H1 (cell line): Measurements from ENCODE around the gene CFAP53. TPM values are rescaled to one million over a fixed set of nuclear protein-coding genes. Genes with fewer than 3 reads are reported as not detected.

Experiments used
- CTCF ChIA-PET: fragments of 300-600 bp; sonication (Branson Sonifier 250); formaldehyde crosslinking; loops from one replicate; lab custom pipeline; 2021; ENCODE audit not compliant: partially characterized antibody; lab: Charles Lee
- POLR2A ChIA-PET: fragments of 300-600 bp; sonication (Branson Sonifier 250); formaldehyde crosslinking; loops from one replicate; lab custom pipeline; 2021; ENCODE audit warnings: inconsistent platforms; ENCODE audit not compliant: partially characterized antibody; lab: Charles Lee
- DNase-seq, 2 experiments: peaks; one replicate each; pipeline versions ENCODE4 v3.0.0 to v3.0.0-alpha.2; 2010 to 2022; ENCODE audit warnings: low spot score in 2 of 2, low read depth in 1 of 2, mixed read lengths in 1 of 2
- FAIRE-seq: peaks from 2 replicates; lab custom pipeline; 2011; peaks lifted over from hg19 to GRCh38; lab: Jason Lieb, UNC
- H2AFZ ChIP-seq: 2 replicates; pipeline ENCODE4 v1.8.1; 2012; ENCODE audit warnings: low read length, inconsistent platforms
- H2AK5ac ChIP-seq: 2 replicates; pipeline ENCODE4 v1.6.1; 2013; ENCODE audit warnings: low read depth, low read length
- H2BK120ac ChIP-seq: replicated peaks from 2 replicates; pipeline ENCODE3; 2013; ENCODE audit warnings: low read depth, low read length, inconsistent platforms
- H2BK12ac ChIP-seq: 2 replicates; pipeline ENCODE4 v1.6.1; 2013; ENCODE audit warnings: low read depth, low read length
- H2BK15ac ChIP-seq: 2 replicates; pipeline ENCODE4 v1.6.1; 2013; ENCODE audit warnings: low read length
- H2BK20ac ChIP-seq: 2 replicates; pipeline ENCODE4 v1.6.1; 2013; ENCODE audit warnings: low read length
- H2BK5ac ChIP-seq: 2 replicates; pipeline ENCODE4 v1.6.1; 2013; ENCODE audit warnings: low read depth, low read length
- H3K14ac ChIP-seq: 2 replicates; pipeline ENCODE4 v1.6.1; 2013; ENCODE audit warnings: inconsistent platforms; ENCODE audit not compliant: insufficient read length
- H3K18ac ChIP-seq: 2 replicates; pipeline ENCODE4 v1.6.1; 2013; ENCODE audit warnings: low read length; ENCODE audit errors: extremely low read depth
- H3K23ac ChIP-seq: 2 replicates; pipeline ENCODE4 v1.6.1; 2013; ENCODE audit warnings: inconsistent platforms; ENCODE audit not compliant: insufficient read length
- H3K23me2 ChIP-seq: 2 replicates; pipeline ENCODE4 v1.6.1; 2013; ENCODE audit warnings: low read depth, low read length
- H3K27ac ChIP-seq: 2 replicates; pipeline ENCODE4 v1.6.1; 2011; ENCODE audit warnings: low read depth, low read length, inconsistent platforms
- H3K27me3 ChIP-seq, 4 experiments: replicated peaks in 1 of 4; 1 replicate in 1 of 4; 2 replicates in 3 of 4; pipeline versions ENCODE4 v1.6.1 to v1.8.1; 2011 to 2013; ENCODE audit warnings: low read length in 3 of 4, mild to moderate bottlenecking in 3 of 4, inconsistent platforms in 2 of 4, mixed read lengths in 2 of 4, moderate library complexity in 1 of 4; ENCODE audit not compliant: control insufficient read depth in 3 of 4, insufficient read depth in 3 of 4; ENCODE audit errors: extremely low read depth in 1 of 4
- H3K36me3 ChIP-seq, 4 experiments: 2 replicates each; pipeline versions ENCODE4 v1.6.1 to v1.8.1; 2011 to 2013; ENCODE audit warnings: mild to moderate bottlenecking in 4 of 4, low read length in 3 of 4, moderate library complexity in 2 of 4, control low read depth in 1 of 4, inconsistent platforms in 1 of 4; ENCODE audit not compliant: insufficient read depth in 4 of 4, control insufficient read depth in 2 of 4
- H3K4ac ChIP-seq: replicated peaks from 2 replicates; pipeline ENCODE3; 2013; ENCODE audit warnings: low read length, low read depth, mixed read lengths, inconsistent platforms; ENCODE audit not compliant: insufficient read length
- H3K4me1 ChIP-seq, 4 experiments: replicated peaks in 1 of 4; 1 replicate in 1 of 4; 2 replicates in 3 of 4; pipeline versions ENCODE4 v1.6.1 to v1.8.1; 2011 to 2013; ENCODE audit warnings: low read length in 3 of 4, inconsistent platforms in 2 of 4, mixed read lengths in 1 of 4; ENCODE audit not compliant: insufficient read depth in 4 of 4, control insufficient read depth in 3 of 4
- H3K4me2 ChIP-seq, 2 experiments: 2 replicates each; pipeline versions ENCODE4 v1.6.1 to v1.8.1; 2011 to 2013; ENCODE audit warnings: low read depth in 2 of 2, low read length in 2 of 2, control low read depth in 1 of 2, inconsistent platforms in 1 of 2, mild to moderate bottlenecking in 1 of 2; ENCODE audit not compliant: insufficient read depth in 1 of 2
- H3K4me3 ChIP-seq, 4 experiments: fragments of 200-600, 300-600 bp in 1 of 4; sonication (generic), shearing (Covaris generic), sonication (Bioruptor Twin) in 1 of 4; 2 replicates each; pipeline versions ENCODE4 v1.5.1 to v1.8.1; 2011 to 2016; ENCODE audit warnings: low read length in 4 of 4, low read depth in 3 of 4, control low read depth in 2 of 4, inconsistent platforms in 2 of 4, mild to moderate bottlenecking in 2 of 4, mixed read lengths in 1 of 4, moderate library complexity in 1 of 4; ENCODE audit not compliant: insufficient read depth in 2 of 4; ENCODE audit errors: extremely low read depth in 1 of 4
- H3K56ac ChIP-seq: replicated peaks from 2 replicates; pipeline ENCODE3; 2013; ENCODE audit warnings: low read depth, mild to moderate bottlenecking, mixed read lengths, low read length, inconsistent platforms; ENCODE audit not compliant: insufficient read length
- H3K79me1 ChIP-seq: 2 replicates; pipeline ENCODE4 v1.6.1; 2013; ENCODE audit warnings: low read depth, low read length, control low read depth
- H3K79me2 ChIP-seq, 2 experiments: 2 replicates each; pipeline versions ENCODE4 v1.6.1 to v1.8.1; 2012 to 2013; ENCODE audit warnings: low read length in 2 of 2, mild to moderate bottlenecking in 2 of 2, inconsistent platforms in 1 of 2; ENCODE audit not compliant: insufficient read depth in 2 of 2, control insufficient read depth in 1 of 2
- H3K9ac ChIP-seq, 4 experiments: replicated peaks in 1 of 4; 1 replicate in 1 of 4; 2 replicates in 3 of 4; pipeline versions ENCODE4 v1.6.1 to v1.8.1; 2011 to 2013; ENCODE audit warnings: low read depth in 3 of 4, low read length in 3 of 4, control low read depth in 2 of 4, mild to moderate bottlenecking in 2 of 4, moderate library complexity in 2 of 4, inconsistent platforms in 1 of 4; ENCODE audit errors: extremely low read depth in 1 of 4
- H3K9me3 ChIP-seq, 2 experiments: 2 replicates each; pipeline versions ENCODE4 v1.6.1 to v1.8.1; 2012 to 2013; ENCODE audit warnings: mild to moderate bottlenecking in 2 of 2, moderate library complexity in 2 of 2, control low read depth in 1 of 2, inconsistent platforms in 1 of 2, low read depth in 1 of 2, low read length in 1 of 2, mixed read lengths in 1 of 2; ENCODE audit not compliant: insufficient read depth in 2 of 2
- H4K20me1 ChIP-seq, 2 experiments: replicated peaks in 1 of 2; 2 replicates each; pipeline versions ENCODE3 to v1.8.1; 2011 to 2013; ENCODE audit warnings: inconsistent platforms in 2 of 2, low read length in 2 of 2, mild to moderate bottlenecking in 1 of 2; ENCODE audit not compliant: insufficient read depth in 2 of 2, control insufficient read depth in 1 of 2
- H4K5ac ChIP-seq: 2 replicates; pipeline ENCODE4 v1.6.1; 2013; ENCODE audit warnings: low read length, low read depth, mixed read lengths, inconsistent platforms; ENCODE audit not compliant: insufficient read length
- H4K8ac ChIP-seq: 2 replicates; pipeline ENCODE4 v1.8.0; 2013; ENCODE audit warnings: mild to moderate bottlenecking, moderate library complexity, low read length, inconsistent platforms; ENCODE audit not compliant: insufficient read depth; ENCODE audit errors: extremely low read depth
- H4K91ac ChIP-seq: replicated peaks from 2 replicates; pipeline ENCODE3; 2013; ENCODE audit warnings: low read length, mixed read lengths, inconsistent platforms; ENCODE audit not compliant: insufficient read length
- CBX5 ChIP-seq: fragments of 300-800, 300-1000 bp; sonication (generic); IDR thresholded peaks from 2 replicates; pipeline ENCODE4 v1.7.1; 2016; ENCODE audit warnings: antibody characterized with exemption, low read length, low read depth
- GTF2F1 ChIP-seq: IDR thresholded peaks from 2 replicates; pipeline ENCODE4 v1.6.1; 2012; ENCODE audit warnings: low read depth, low read length, improper control_type of control experiment, borderline replicate concordance
- HDAC6 ChIP-seq: IDR thresholded peaks from one replicate; pipeline ENCODE4 v1.7.1; 2012; ENCODE audit warnings: low read depth, mild to moderate bottlenecking, inconsistent platforms, low read length, moderate library complexity
- KDM4A ChIP-seq: IDR thresholded peaks from one replicate; pipeline ENCODE4 v1.7.1; 2012; ENCODE audit warnings: low read depth, mild to moderate bottlenecking, moderate library complexity, low read length, inconsistent platforms; ENCODE audit not compliant: severe bottlenecking
- SAP30 ChIP-seq: fragments of 300-600 bp; sonication (generic); IDR thresholded peaks from 2 replicates; pipeline ENCODE4 v1.7.1; 2012; ENCODE audit warnings: low read length, moderate library complexity, mild to moderate bottlenecking, inconsistent platforms; ENCODE audit not compliant: insufficient read depth, insufficient replicate concordance
- SUZ12 ChIP-seq: fragments of 200-600 bp; sonication (generic); IDR thresholded peaks from 2 replicates; pipeline ENCODE4 v1.6.1; 2012; ENCODE audit warnings: mild to moderate bottlenecking, inconsistent platforms, low read length, moderate library complexity, mixed read lengths
- TBP ChIP-seq: IDR thresholded peaks from 2 replicates; pipeline ENCODE4 v1.6.1; 2011; ENCODE audit warnings: low read depth, low read length, improper control_type of control experiment
- WGBS, 2 experiments: shearing (Covaris generic) in 1 of 2; methylation state at CpG; one replicate each; pipeline versions ENCODE4 v1.1.6 to v1.1.7; 2013 to 2015; ENCODE audit warnings: low lambda C conversion rate in 2 of 2, mixed read lengths in 2 of 2, inconsistent platforms in 1 of 2, low coverage in 1 of 2, missing lambda C conversion rate in 1 of 2; ENCODE audit not compliant: insufficient replicate concordance in 2 of 2, insufficient coverage in 1 of 2, insufficient read length in 1 of 2; ENCODE audit errors: extremely low coverage in 1 of 2, missing lambda C conversion rate in 1 of 2; 5-methylcytosine and 5-hydroxymethylcytosine counted together
- polyA plus RNA-seq, 7 experiments: library from polyadenylated mRNA; depleted of rRNA in 3 of 7; stranded (reverse) in 5 of 7; unstranded in 2 of 7; fragments of >200 nt in 5 of 7; fragments of 200-250 nt in 2 of 7; gene quantifications; 1 replicate in 5 of 7; 2 replicates in 1 of 7; 4 replicates in 1 of 7; pipeline versions ENCODE4 v1.2.1 to v1.2.3, GENCODE V29; 2011 to 2013; ENCODE audit warnings: missing spikeins in 2 of 7, mixed read lengths in 2 of 7
- total RNA-seq: library from RNA; stranded (reverse); fragmentation: NEBNext Ultra II Directional; extraction: Animal tissue kit (Norgen Biotek cat#: 25700); gene quantifications from 2 replicates; pipeline ENCODE4 v1.2.1, GENCODE V29; 2021

The CFAP53 gene
- total and polyA plus RNA-seq, 2 of the 8 experiments (the other 6 are each of a cell fraction or from before 2014, with no cell fraction given): 0.08 to 0.30 TPM

- Histone ChIP-seq H3K27me3 (peaks cover 0 to 3% (median under 1%) of the 10 kb centered on the region in 4 experiments; a peak in 1 of 7 replicates), H3K56ac (no peak overlapping the region), H3K36me3 (no peaks in the 10 kb centered on the region), H3K4me2 (no peak overlapping the region), H2BK20ac (no peak overlapping the region), H3K9me3 (no peaks in the 10 kb centered on the region), H3K4ac (no peak overlapping the region), H2BK5ac (no peak overlapping the region), H4K8ac (no peak overlapping the region), H2AK5ac (no peak overlapping the region), H3K4me1 (no peaks in the 10 kb centered on the region), H3K27ac (no peak overlapping the region)
- DNase-seq: no peak
- TF ChIP-seq HDAC6 (no peak), KDM4A (no peak), GTF2F1 (no peak), TBP (no peak), SUZ12 (no peak), CBX5 (no peak), SAP30 (no peak)
- TF ChIP-seq, all 59 proteins: peak for 0
- no peak overlapping the region for H4K91ac ChIP-seq
- no peaks in the 10 kb centered on the region for H3K23me2 ChIP-seq
- H4K20me1 ChIP-seq: no peaks in the 10 kb centered on the region
- 100% methylated on average over 1 of the region's 1 CpG; no CpG with 5 or more reads in 1 of the 2 experiments for WGBS, 2 experiments
- CTCF ChIA-PET: interaction anchor here (0.9 to 3.1 kb wide), 6 partner anchors 8 to 142 kb away, joined by 3 to 10 read pairs (median 4); partner anchors contain the start of gene MYO5B
- H2BK15ac ChIP-seq: no peak overlapping the region
- no peak overlapping the region for H3K23ac ChIP-seq
- POLR2A ChIA-PET: no interaction called here
- no peak overlapping the region for H4K5ac ChIP-seq
- no peak overlapping the region for H2BK120ac ChIP-seq
- H3K4me3 ChIP-seq: no peak overlapping the region
- H2AFZ ChIP-seq: no peak overlapping the region
- H3K9ac ChIP-seq: no peak overlapping the region
- H3K18ac ChIP-seq: no peak overlapping the region
- no peak for FAIRE-seq
- H3K79me1 ChIP-seq: no peaks in the 10 kb centered on the region
- no peaks in the 10 kb centered on the region for H3K79me2 ChIP-seq
- no peak overlapping the region for H2BK12ac ChIP-seq
- H3K14ac ChIP-seq: no peak overlapping the region
These were observed 79.9 kb downstream of the CFAP53 start for GRCh38 chr18:50186385-50186784.
